Ishikawa (cell line): ENCODE results near the gene GGT6.

ENCODE experiments used
- CEBPB ChIP-seq: IDR thresholded peaks from 2 replicates; pipeline ENCODE4 v1.6.1; 2012
- CREB1 ChIP-seq: IDR thresholded peaks from 2 replicates; pipeline ENCODE4 v1.6.1; 2012; ENCODE audit warnings: low read depth
- EGR1 ChIP-seq: IDR thresholded peaks from 2 replicates; pipeline ENCODE4 v1.6.1; 2012
- EP300 ChIP-seq: IDR thresholded peaks from 2 replicates; pipeline ENCODE4 v1.6.1; 2012; ENCODE audit warnings: borderline replicate concordance
- FOXM1 ChIP-seq: IDR thresholded peaks from 2 replicates; pipeline ENCODE4 v1.6.1; 2012; ENCODE audit warnings: low read depth, borderline replicate concordance
- MAX ChIP-seq: IDR thresholded peaks from 2 replicates; pipeline ENCODE4 v1.6.1; 2012
- NFIC ChIP-seq: IDR thresholded peaks from 2 replicates; pipeline ENCODE4 v1.6.1; 2012
- RAD21 ChIP-seq: IDR thresholded peaks from 2 replicates; pipeline ENCODE4 v1.6.1; 2012; ENCODE audit warnings: low read depth
- REST ChIP-seq: IDR thresholded peaks from 2 replicates; pipeline ENCODE4 v1.6.1; 2012; ENCODE audit warnings: low read depth, mild to moderate bottlenecking
- TAF1 ChIP-seq: IDR thresholded peaks from 2 replicates; pipeline ENCODE4 v1.6.1; 2012; ENCODE audit warnings: low read depth, mild to moderate bottlenecking
- TCF12 ChIP-seq: IDR thresholded peaks from 2 replicates; pipeline ENCODE4 v1.6.1; 2012; ENCODE audit warnings: low read depth
- TEAD4 ChIP-seq: IDR thresholded peaks from 2 replicates; pipeline ENCODE4 v1.6.1; 2012
- YY1 ChIP-seq: IDR thresholded peaks from 2 replicates; pipeline ENCODE4 v1.6.1; 2012; ENCODE audit warnings: low read depth
- ZBTB7A ChIP-seq: IDR thresholded peaks from 2 replicates; pipeline ENCODE4 v1.6.1; 2012; ENCODE audit warnings: low read depth
- TF ChIP-seq, protein P1 (sequence below): IDR thresholded peaks from 2 replicates; pipeline ENCODE4 v1.6.1; 2012

GGT6 gene

GRCh38 chr17:4527134-4527533 lies 33.2 kb downstream of the GGT6 start:
- TF ChIP-seq TEAD4 (no peak), EP300 (no peak), FOXM1 (no peak), RAD21 (no peak), TAF1 (no peak), YY1 (no peak), ZBTB7A (no peak), MAX (no peak), EGR1 (no peak), CREB1 (no peak), NFIC (no peak), CEBPB (no peak), TCF12 (no peak), REST (no peak)
- TF ChIP-seq, protein P1, sequence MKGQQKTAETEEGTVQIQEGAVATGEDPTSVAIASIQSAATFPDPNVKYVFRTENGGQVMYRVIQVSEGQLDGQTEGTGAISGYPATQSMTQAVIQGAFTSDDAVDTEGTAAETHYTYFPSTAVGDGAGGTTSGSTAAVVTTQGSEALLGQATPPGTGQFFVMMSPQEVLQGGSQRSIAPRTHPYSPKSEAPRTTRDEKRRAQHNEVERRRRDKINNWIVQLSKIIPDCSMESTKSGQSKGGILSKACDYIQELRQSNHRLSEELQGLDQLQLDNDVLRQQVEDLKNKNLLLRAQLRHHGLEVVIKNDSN, result no peak

- TF ChIP-seq CEBPB (no peak), CREB1 (no peak), YY1 (no peak), TEAD4 (no peak), NFIC (no peak), MAX (no peak), EGR1 (no peak), EP300 (no peak), ZBTB7A (no peak), FOXM1 (no peak), REST (no peak), TAF1 (no peak)
- TF ChIP-seq, protein P1, result no peak
Observed at GRCh38 chr17:4525691-4526397, 34.5 kb downstream of the GGT6 start.

- TF ChIP-seq RAD21 (no peak), TCF12 (no peak), TEAD4 (no peak), YY1 (no peak), EGR1 (no peak), MAX (no peak), ZBTB7A (no peak), NFIC (no peak), CREB1 (no peak), TAF1 (no peak), REST (no peak), CEBPB (no peak)
Observed at GRCh38 chr17:4523946-4524345, 36.4 kb downstream of the GGT6 start.

DNA sequence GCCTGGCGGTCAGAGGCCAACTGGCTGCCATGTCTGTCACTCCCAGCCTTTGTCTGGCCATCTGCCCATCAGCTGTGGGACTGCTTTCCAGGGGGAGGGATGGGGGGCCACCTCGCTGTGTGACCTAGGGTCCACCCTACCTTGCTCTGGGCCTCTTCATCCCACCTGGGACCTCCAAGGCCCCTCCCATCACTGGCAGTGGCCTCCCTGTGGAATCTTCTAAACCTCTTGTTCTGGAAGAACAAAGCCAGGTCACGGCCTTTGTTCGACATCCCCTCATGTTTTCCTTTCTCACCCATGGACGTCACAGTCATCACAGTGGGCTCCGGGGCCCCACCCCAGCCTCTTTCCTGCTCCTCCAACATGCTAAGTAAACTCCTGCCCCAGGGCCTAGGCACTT lies 37.7 kb downstream of the GGT6 start:
- TF ChIP-seq CREB1 (no peak), YY1 (no peak), RAD21 (no peak), CEBPB (no peak)
- TF ChIP-seq, protein P1, result no peak
